Astrocyte (in vitro differentiated cells and primary cell): ENCODE results near the gene BBX. TPM values are rescaled to one million over a fixed set of nuclear protein-coding genes. Genes with fewer than 3 reads are reported as not detected.

Experiments
- DNase-seq: peaks from one replicate; pipeline ENCODE4 v3.0.0-alpha.2; 2010; ENCODE audit warnings: low read depth
- FAIRE-seq: peaks from 2 replicates; lab custom pipeline; 2011; peaks lifted over from hg19 to GRCh38; lab: Jason Lieb, UNC
- H2AFZ ChIP-seq: 2 replicates; pipeline ENCODE4 v1.6.0; 2012; ENCODE audit warnings: low read depth, low read length, inconsistent platforms
- H3K27ac ChIP-seq: 2 replicates; pipeline ENCODE4 v1.5.1; 2011; ENCODE audit warnings: low read depth, low read length, inconsistent platforms
- H3K27me3 ChIP-seq: 2 replicates; pipeline ENCODE4 v1.6.0; 2011; ENCODE audit warnings: low read length, inconsistent platforms; ENCODE audit not compliant: insufficient read depth
- H3K36me3 ChIP-seq: 2 replicates; pipeline ENCODE4 v1.5.1; 2011; ENCODE audit warnings: low read length, inconsistent platforms; ENCODE audit not compliant: insufficient read depth
- H3K4me1 ChIP-seq: 2 replicates; pipeline ENCODE4 v1.5.1; 2011; ENCODE audit warnings: low read length, inconsistent platforms; ENCODE audit not compliant: insufficient read depth
- H3K4me2 ChIP-seq: 2 replicates; pipeline ENCODE4 v1.6.0; 2012; ENCODE audit warnings: low read length, inconsistent platforms
- H3K4me3 ChIP-seq: 2 replicates; pipeline ENCODE4 v1.5.1; 2011; ENCODE audit warnings: low read depth, mild to moderate bottlenecking, low read length, inconsistent platforms; ENCODE audit not compliant: insufficient read depth
- H3K79me2 ChIP-seq: 2 replicates; pipeline ENCODE4 v1.6.0; 2012; ENCODE audit warnings: mild to moderate bottlenecking, low read length, inconsistent platforms; ENCODE audit not compliant: insufficient read depth
- H3K9ac ChIP-seq: 2 replicates; pipeline ENCODE4 v1.6.0; 2012; ENCODE audit warnings: mild to moderate bottlenecking, low read length, inconsistent platforms
- H3K9me3 ChIP-seq: 2 replicates; pipeline ENCODE4 v1.5.1; 2012; ENCODE audit warnings: low read depth, mild to moderate bottlenecking, low read length, inconsistent platforms; ENCODE audit not compliant: insufficient read depth
- H4K20me1 ChIP-seq: 2 replicates; pipeline ENCODE4 v1.6.0; 2012; ENCODE audit warnings: low read length, inconsistent platforms; ENCODE audit not compliant: insufficient read depth
- H3K27ac Mint-ChIP-seq: one replicate; pipeline ENCODE4 v1.8.0; 2021; ENCODE audit warnings: mild to moderate bottlenecking, mixed read lengths; ENCODE audit not compliant: unreplicated experiment
- H3K27me3 Mint-ChIP-seq: one replicate; pipeline ENCODE4 v1.8.0; 2021; ENCODE audit warnings: low read depth, mixed read lengths; ENCODE audit not compliant: unreplicated experiment
- H3K36me3 Mint-ChIP-seq: one replicate; pipeline ENCODE4 v1.8.0; 2021; ENCODE audit warnings: low read depth, mixed read lengths; ENCODE audit not compliant: unreplicated experiment
- H3K4me1 Mint-ChIP-seq: one replicate; pipeline ENCODE4 v1.8.0; 2021; ENCODE audit warnings: low read depth, mixed read lengths; ENCODE audit not compliant: unreplicated experiment
- H3K4me3 Mint-ChIP-seq: one replicate; pipeline ENCODE4 v1.8.0; 2021; ENCODE audit warnings: mild to moderate bottlenecking, moderate library complexity, mixed read lengths; ENCODE audit not compliant: unreplicated experiment
- H3K9me3 Mint-ChIP-seq: one replicate; pipeline ENCODE4 v1.8.0; 2021; ENCODE audit warnings: mild to moderate bottlenecking, mixed read lengths; ENCODE audit not compliant: unreplicated experiment
- EZH2 ChIP-seq: IDR thresholded peaks from 2 replicates; pipeline ENCODE4 v1.6.1; 2012; ENCODE audit warnings: mild to moderate bottlenecking, low read length, inconsistent platforms; ENCODE audit not compliant: insufficient read depth
- total RNA-seq: library from RNA; stranded (reverse); gene quantifications from 2 replicates; pipeline ENCODE4 v1.2.1, GENCODE V29; 2021
- TF ChIP-seq, protein P1 (sequence below): IDR thresholded peaks from 2 replicates; pipeline ENCODE4 v1.5.1; 2011; ENCODE audit warnings: low read depth, mild to moderate bottlenecking, inconsistent platforms, low read length, moderate library complexity; ENCODE audit not compliant: insufficient read depth

The BBX gene
- total RNA-seq, 1 donor from 2014 or later: 91.6 TPM

DNA sequence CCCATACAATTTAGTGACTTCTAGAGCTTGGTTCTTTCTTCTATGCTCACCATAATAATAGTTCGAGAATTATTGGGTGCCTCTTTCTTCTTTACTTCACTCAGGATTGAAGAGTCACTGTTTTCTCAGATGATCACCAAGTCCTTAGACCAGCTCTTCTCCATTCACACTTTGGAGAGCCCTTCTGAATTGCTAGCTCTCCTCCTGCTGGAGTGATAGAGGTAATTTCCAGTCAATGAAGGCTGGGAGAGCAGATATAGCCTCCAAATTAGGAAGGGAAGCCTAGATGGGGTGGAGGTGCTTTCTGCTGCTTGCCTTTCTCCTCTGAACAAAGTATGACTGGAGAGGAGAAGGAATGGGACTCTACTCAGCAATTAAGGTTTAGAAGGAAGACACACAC lies 10.7 kb upstream of the BBX start:
- H3K27me3 ChIP-seq: no peaks in the 10 kb centered on the region
- H3K4me1 ChIP-seq: no peaks in the 10 kb centered on the region
- no peaks in the 10 kb centered on the region for H3K36me3 ChIP-seq
- H3K27ac Mint-ChIP-seq: no peak overlapping the region
- H3K79me2 ChIP-seq: no peaks in the 10 kb centered on the region
- H3K4me3 Mint-ChIP-seq: no peak overlapping the region
- no peak overlapping the region for H3K4me3 ChIP-seq
- no peaks in the 10 kb centered on the region for H3K9me3 Mint-ChIP-seq
- no peak overlapping the region for H3K9ac ChIP-seq
- DNase-seq (no peak), FAIRE-seq (no peak)
- no peak overlapping the region for H3K27ac ChIP-seq
- no peak overlapping the region for H3K4me2 ChIP-seq
- H3K4me1 Mint-ChIP-seq: no peaks in the 10 kb centered on the region
- no peak overlapping the region for H2AFZ ChIP-seq
- no peaks in the 10 kb centered on the region for H3K36me3 Mint-ChIP-seq
- no peaks in the 10 kb centered on the region for H3K9me3 ChIP-seq
- no peak for TF ChIP-seq EZH2
- TF ChIP-seq, protein P1, sequence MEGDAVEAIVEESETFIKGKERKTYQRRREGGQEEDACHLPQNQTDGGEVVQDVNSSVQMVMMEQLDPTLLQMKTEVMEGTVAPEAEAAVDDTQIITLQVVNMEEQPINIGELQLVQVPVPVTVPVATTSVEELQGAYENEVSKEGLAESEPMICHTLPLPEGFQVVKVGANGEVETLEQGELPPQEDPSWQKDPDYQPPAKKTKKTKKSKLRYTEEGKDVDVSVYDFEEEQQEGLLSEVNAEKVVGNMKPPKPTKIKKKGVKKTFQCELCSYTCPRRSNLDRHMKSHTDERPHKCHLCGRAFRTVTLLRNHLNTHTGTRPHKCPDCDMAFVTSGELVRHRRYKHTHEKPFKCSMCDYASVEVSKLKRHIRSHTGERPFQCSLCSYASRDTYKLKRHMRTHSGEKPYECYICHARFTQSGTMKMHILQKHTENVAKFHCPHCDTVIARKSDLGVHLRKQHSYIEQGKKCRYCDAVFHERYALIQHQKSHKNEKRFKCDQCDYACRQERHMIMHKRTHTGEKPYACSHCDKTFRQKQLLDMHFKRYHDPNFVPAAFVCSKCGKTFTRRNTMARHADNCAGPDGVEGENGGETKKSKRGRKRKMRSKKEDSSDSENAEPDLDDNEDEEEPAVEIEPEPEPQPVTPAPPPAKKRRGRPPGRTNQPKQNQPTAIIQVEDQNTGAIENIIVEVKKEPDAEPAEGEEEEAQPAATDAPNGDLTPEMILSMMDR: no peak
- no peaks in the 10 kb centered on the region for H3K27me3 Mint-ChIP-seq
- H4K20me1 ChIP-seq: no peaks in the 10 kb centered on the region

DNA sequence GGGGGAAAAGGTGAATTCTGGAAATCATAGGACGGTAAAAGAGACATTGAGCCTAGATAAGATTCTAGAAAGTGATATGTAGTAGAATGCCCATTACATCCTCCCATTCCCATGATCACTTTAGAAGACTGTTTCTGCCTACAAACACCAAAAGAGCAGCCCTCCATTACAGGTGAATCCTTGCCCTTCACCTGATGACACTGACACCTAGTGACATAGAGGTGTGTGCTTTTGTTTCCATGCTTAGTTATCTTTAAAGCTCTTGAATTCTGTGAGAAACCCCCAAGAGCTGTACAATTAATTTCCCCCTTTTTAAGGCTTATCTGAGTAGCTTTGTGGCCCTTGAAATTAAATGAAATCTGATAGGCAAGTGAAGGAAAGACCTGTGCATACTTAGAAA lies 8.3 kb upstream of the BBX start:
- Mint-ChIP-seq H3K27me3 (no peaks in the 10 kb centered on the region), H3K36me3 (no peaks in the 10 kb centered on the region), H3K9me3 (no peaks in the 10 kb centered on the region), H3K27ac (no peak overlapping the region), H3K4me3 (no peak overlapping the region), H3K4me1 (no peaks in the 10 kb centered on the region)
- no peaks in the 10 kb centered on the region for H3K36me3 ChIP-seq
- TF ChIP-seq, protein P1: no peak
- TF ChIP-seq EZH2: no peak
- no peaks in the 10 kb centered on the region for H3K4me1 ChIP-seq
- DNase-seq: no peak
- H4K20me1 ChIP-seq: no peaks in the 10 kb centered on the region
- no peak overlapping the region for H3K4me2 ChIP-seq
- no peak overlapping the region for H3K4me3 ChIP-seq
- no peak overlapping the region for H3K27ac ChIP-seq
- no peak for FAIRE-seq
- no peaks in the 10 kb centered on the region for H3K79me2 ChIP-seq
- H2AFZ ChIP-seq: no peak overlapping the region
- no peaks in the 10 kb centered on the region for H3K9me3 ChIP-seq
- no peaks in the 10 kb centered on the region for H3K27me3 ChIP-seq
- H3K9ac ChIP-seq: no peak overlapping the region

DNA sequence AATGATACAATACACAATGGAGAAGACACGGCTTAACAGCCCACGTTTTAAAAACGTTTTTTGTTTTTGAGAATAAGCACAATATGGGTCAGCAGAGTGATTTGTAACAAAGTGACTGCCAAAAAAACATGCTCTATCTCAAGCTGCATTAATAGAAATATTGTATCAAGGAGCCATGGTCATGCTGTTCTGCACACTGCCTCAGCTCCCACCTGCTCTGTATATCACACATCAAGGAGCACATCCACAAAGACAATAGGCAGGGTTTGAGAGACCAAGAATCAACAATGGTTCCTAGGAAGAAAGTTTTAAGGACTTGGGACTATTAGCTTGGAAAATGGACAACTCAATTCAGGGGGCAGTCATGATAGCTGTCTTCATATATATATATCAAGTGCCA lies 6.3 kb upstream of the BBX start:
- Histone ChIP-seq H3K36me3 (no peaks in the 10 kb centered on the region), H2AFZ (no peak overlapping the region), H3K4me2 (no peak overlapping the region), H3K9me3 (no peaks in the 10 kb centered on the region), H3K27ac (no peak overlapping the region), H3K9ac (no peak overlapping the region), H3K4me3 (no peak overlapping the region), H3K4me1 (no peaks in the 10 kb centered on the region), H3K27me3 (no peaks in the 10 kb centered on the region), H4K20me1 (no peaks in the 10 kb centered on the region), H3K79me2 (no peaks in the 10 kb centered on the region)
- H3K9me3 Mint-ChIP-seq: no peaks in the 10 kb centered on the region
- H3K36me3 Mint-ChIP-seq: no peaks in the 10 kb centered on the region
- H3K4me1 Mint-ChIP-seq: no peaks in the 10 kb centered on the region
- no peak overlapping the region for H3K27ac Mint-ChIP-seq
- no peak overlapping the region for H3K4me3 Mint-ChIP-seq
- FAIRE-seq (no peak), DNase-seq (no peak)
- TF ChIP-seq, protein P1: no peak
- no peak for TF ChIP-seq EZH2
- H3K27me3 Mint-ChIP-seq: no peaks in the 10 kb centered on the region
